ENCODE measurements around the gene CLCN6. TPM values are rescaled to one million over a fixed set of nuclear protein-coding genes. Genes with fewer than 3 reads are reported as not detected.
A peak's percentile ranks its signal among the peaks of the same experiment; 100 is the strongest.

Gene CLCN6
- total RNA-seq, 4 donors from 2014 or later: 4.2 to 13.5 (median 9.9) TPM

DNA sequence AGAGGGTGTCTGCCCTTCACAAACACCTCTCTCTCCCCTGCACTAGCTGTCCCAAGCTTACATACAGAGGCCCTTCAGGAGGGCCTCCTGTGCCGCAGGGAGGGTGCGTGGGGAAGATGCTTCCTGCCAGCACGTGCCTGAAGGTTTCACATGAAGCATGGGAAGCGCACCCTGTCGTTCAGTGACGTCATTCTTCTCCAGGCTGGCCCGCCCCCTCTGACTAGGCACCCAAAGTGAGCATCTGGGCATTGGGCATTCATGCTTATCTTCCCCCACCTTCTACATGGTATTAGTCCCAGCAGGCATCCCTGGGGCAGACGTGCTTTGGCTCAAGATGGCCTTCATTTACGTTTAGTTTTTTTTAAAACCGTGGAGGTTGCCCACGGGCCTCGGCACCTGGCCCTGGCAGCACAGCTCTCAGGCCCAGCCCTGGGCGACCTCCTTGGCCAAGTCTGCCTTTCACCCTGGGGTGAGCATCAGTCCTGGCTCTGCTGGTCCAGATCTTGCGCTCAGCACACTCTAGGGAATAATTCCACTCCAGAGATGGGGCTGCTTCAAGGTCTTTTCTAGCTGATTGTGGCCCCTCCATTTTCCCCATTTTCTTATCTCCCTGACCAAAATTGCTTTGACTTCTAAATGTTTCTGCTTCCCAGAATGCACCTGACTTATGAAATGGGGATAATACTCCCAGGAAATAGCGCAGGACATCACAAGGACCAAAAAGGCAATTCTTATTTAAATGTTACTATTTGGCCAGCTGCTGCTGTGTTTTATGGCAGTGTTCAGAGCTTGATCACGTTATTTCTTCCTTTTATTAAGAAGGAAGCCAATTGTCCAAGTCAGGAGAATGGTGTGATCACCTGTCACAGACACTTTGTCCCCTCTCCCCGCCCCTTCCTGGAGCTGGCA lies 35.5 kb downstream of the CLCN6 start:
- H3K27ac ChIP-seq: peak overlapping the region in 1 of 4 donors; percentile 6
- peaks cover 23 to 96% (median 50%) of the 10 kb centered on the region in 3 donors for H3K36me3 ChIP-seq
- intact Hi-C loops (cut with DNase I): loop anchor here (10.0 kb wide), 1 partner anchor 53 kb away; no protein-coding TSS in a partner anchor

DNA sequence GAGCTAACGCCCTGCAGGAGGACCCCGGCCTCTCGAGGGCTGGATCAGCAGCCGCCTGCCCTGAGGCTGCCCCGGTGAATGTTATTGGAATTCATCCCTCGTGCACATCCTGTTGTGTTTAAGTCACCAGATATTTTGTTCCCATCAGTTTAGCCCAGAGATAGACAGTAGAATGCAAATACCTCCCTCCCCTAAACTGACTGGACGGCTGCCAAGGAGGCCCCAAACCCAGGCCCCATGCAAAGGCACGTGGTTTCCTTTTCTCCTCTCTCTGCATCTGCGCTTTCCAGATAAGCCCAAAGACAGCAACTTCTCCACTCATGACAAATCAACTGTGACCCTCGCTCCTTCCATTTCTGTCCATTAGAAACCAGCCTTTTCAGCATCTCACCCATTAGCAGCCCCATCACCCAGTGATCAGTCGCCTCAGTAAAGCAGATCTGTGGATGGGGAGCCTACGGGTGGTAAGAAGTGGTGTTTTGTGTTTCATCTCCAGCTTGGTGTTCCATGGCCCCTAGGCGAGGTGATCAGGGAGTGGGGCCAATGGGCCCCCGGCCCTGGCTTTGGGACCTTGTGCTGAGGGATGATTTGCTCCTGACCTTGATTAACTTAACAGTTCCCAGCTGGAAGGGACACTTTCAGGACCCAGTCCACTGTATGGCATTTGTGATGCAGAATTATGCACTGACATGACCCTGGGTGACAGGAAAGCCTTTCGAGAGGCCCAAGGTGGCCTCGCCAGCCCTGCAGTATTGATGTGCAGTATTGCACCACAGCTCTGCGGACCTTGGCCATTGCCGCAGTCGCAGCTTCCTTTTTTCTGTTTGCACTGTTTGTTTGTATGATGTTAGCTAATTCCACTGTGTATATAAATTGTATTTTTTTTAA lies 36.4 kb downstream of the CLCN6 start:
- Histone ChIP-seq H3K4me3 (no peak overlapping the region), H3K4me1 (no peaks in the 10 kb centered on the region), H3K36me3 (peaks cover 23 to 96% (median 43%) of the 10 kb centered on the region in 3 donors), H3K27me3 (no peaks in the 10 kb centered on the region), H3K27ac (peak overlapping the region in 1 of 4 donors; percentile 0), H3K9me3 (no peaks in the 10 kb centered on the region)
- 66 to 68% methylated on average over 16 of the region's 19 CpGs for WGBS, 2 donors
- TF ChIP-seq, protein P1, sequence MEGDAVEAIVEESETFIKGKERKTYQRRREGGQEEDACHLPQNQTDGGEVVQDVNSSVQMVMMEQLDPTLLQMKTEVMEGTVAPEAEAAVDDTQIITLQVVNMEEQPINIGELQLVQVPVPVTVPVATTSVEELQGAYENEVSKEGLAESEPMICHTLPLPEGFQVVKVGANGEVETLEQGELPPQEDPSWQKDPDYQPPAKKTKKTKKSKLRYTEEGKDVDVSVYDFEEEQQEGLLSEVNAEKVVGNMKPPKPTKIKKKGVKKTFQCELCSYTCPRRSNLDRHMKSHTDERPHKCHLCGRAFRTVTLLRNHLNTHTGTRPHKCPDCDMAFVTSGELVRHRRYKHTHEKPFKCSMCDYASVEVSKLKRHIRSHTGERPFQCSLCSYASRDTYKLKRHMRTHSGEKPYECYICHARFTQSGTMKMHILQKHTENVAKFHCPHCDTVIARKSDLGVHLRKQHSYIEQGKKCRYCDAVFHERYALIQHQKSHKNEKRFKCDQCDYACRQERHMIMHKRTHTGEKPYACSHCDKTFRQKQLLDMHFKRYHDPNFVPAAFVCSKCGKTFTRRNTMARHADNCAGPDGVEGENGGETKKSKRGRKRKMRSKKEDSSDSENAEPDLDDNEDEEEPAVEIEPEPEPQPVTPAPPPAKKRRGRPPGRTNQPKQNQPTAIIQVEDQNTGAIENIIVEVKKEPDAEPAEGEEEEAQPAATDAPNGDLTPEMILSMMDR (IDR thresholded peaks at IDR 0.05): no peak
- TF ChIP-seq POLR2A (IDR thresholded peaks at IDR 0.05): no peak
- intact Hi-C loops (cut with DNase I): loop anchor here (10.0 kb wide), 1 partner anchor 52 kb away; no protein-coding TSS in a partner anchor
- no peak for DNase-seq

More for the DNA sequence above, 35.5 kb downstream of the CLCN6 start:
- H3K4me3 ChIP-seq: no peak overlapping the region
- 70 to 77% methylated on average over 16 to 17 of the region's 17 CpGs for WGBS, 2 donors
- no peaks in the 10 kb centered on the region for H3K27me3 ChIP-seq
- no peaks in the 10 kb centered on the region for H3K4me1 ChIP-seq
- no peak for DNase-seq
- TF ChIP-seq, protein P1 (IDR thresholded peaks at IDR 0.05): no peak
- TF ChIP-seq POLR2A (IDR thresholded peaks at IDR 0.05): no peak
- H3K9me3 ChIP-seq: no peaks in the 10 kb centered on the region

DNA sequence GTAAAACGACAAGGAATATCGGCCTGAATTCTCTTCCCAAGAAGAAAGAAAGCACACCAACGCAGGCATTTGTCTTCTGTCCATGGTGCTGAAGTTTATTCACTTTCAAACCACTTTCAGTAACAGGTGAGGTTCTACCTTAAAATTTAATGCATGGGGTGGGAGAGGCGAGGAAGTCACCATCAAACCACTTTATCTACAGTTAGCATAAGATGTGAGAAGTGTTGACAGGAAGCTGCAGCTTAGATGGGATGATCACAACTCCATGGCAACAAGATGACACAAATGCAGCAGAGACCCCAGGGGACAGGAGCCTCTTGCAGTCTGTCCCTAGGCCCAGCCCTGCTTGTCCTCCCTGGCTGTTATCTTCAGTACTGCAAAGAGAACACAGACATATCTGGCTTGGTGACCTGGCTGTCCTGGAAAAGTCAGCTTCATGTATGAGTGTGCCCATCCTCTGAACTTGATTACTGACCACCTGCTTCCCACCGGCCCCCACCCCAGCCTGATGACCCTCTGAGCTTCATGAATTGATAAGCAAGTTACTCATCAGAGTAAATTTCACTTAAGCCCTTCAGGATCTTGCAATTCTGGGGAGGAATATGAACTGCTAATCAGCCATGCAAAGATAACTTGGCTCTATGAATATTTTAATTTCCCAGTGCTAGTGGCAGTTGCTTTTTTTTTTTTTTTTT lies 39.8 kb downstream of the CLCN6 start:
- Histone ChIP-seq H3K36me3 (peaks cover 8 to 68% (median 16%) of the 10 kb centered on the region in 3 donors), H3K4me1 (no peaks in the 10 kb centered on the region), H3K27me3 (peaks cover 0 to 4% (median 0%) of the 10 kb centered on the region in 4 donors), H3K9me3 (no peaks in the 10 kb centered on the region), H3K4me3 (no peak overlapping the region), H3K27ac (no peak overlapping the region)
- no peak for DNase-seq
- intact Hi-C loops (cut with DNase I): loop anchor here (10.0 kb wide), 1 partner anchor 49 kb away; no protein-coding TSS in a partner anchor
- WGBS, 2 donors: 61 to 64% methylated on average over 5 of the region's 5 CpGs
- TF ChIP-seq, protein P1 (IDR thresholded peaks at IDR 0.05): no peak

DNA sequence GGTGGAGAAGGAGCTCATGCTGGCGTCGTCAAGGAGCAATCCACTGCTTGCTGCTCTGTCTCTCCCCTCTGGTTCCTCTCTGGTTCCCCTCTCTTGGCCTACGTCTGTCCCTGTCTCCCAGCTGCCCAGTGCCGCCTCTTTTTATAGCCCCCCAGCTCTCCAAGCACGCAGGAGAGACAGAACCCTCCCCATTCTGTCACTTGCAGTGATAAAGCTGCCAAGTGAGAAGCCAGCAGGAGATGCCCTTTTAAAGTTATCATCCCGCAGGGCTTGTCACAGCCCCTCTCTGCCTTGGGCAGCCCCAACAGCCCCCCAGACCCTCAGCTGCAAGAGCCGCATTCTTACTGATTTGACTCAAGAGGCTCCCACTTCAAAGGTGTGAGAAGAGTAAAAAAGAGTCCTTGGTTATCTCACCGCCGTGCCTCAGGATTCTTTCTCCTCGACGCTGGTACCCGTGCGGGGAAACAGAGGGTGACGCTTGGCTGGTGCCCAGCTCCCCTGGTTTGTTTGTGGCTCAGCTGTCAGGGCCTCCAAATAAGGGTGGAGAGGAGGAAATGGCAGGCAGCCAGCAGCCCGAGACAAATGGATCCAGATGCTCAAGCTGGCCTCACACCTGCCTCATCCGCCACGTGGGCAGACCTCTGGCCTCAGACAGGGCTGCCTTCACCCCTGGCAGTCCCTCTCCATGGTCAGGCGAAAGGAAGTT lies 41.8 kb downstream of the CLCN6 start, which contains the start of gene NPPA:
Gene NPPA, minus strand, starts transcription at position 117 of the 706 bp plus-strand sequence. Its CDS starts 99 bp downstream, at position 18.
- WGBS, 2 donors: 59 to 70% methylated on average over 11 to 15 of the region's 18 CpGs

More for the DNA sequence above, 41.8 kb downstream of the CLCN6 start, which contains the start of gene NPPA:
- Histone ChIP-seq H3K27me3 (peaks cover 0 to 12% (median 0%) of the 10 kb centered on the region in 4 donors), H3K36me3 (peaks cover 0 to 47% (median 0%) of the 10 kb centered on the region in 3 donors), H3K9me3 (no peaks in the 10 kb centered on the region), H3K4me3 (no peak within 1 kb of the TSS), H3K27ac (no peak within 1 kb of the TSS), H3K4me1 (no peaks in the 10 kb centered on the region)
- intact Hi-C loops (cut with DNase I): loop anchor here (10.0 kb wide), 1 partner anchor 47 kb away; no protein-coding TSS in a partner anchor
- TF ChIP-seq, protein P1 (IDR thresholded peaks at IDR 0.05): no peak
- TF ChIP-seq POLR2A (IDR thresholded peaks at IDR 0.05): no peak
- no peak for DNase-seq
